GM19240 (cell line): Measurements from ENCODE around the gene CACNG1.

ENCODE experiments used
- DNase-seq: peaks from one replicate; pipeline ENCODE4 v3.0.0; 2011; ENCODE audit warnings: low spot score; ENCODE audit not compliant: insufficient read length

CACNG1 gene, protein sequence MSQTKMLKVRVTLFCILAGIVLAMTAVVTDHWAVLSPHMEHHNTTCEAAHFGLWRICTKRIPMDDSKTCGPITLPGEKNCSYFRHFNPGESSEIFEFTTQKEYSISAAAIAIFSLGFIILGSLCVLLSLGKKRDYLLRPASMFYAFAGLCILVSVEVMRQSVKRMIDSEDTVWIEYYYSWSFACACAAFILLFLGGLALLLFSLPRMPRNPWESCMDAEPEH

DNA sequence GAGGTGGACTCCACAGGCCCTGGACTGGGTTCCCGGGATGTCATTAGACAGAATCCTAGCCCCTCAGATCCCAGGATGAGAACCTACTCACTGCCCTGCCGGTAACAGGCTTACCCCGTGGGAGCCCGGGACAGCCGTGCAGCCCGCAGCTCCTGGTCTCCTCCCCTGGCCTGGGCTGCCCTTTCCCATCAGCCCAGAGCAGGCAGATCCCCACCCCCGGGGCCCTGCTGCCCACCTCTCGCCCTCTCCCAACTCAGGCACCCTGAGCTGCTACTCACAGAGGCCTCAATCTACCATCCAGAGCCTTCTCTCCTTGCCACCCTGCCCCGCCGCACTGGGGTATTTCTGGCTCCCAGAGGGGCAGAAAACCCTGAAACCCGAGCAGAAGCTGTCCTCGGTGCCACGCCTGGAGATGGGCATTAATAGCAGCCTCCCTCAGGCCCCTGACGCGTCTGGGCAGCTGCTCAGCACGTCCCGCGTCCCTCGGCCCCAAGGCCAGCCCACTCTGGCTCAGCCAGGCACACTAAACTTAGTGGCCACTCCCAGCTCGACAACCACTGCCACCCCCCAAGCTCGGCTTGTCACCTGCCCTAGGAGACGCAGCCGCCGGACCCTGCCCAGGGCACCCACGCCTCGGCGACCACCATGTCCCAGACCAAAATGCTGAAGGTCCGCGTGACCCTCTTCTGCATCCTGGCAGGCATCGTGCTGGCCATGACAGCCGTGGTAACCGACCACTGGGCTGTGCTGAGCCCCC, at the start of gene CACNG1:
Gene CACNG1 (plus strand): TSS at position 539 of the 757 bp plus-strand sequence. CDS start 107 bp downstream, at position 646.
- no peak for DNase-seq

DNA sequence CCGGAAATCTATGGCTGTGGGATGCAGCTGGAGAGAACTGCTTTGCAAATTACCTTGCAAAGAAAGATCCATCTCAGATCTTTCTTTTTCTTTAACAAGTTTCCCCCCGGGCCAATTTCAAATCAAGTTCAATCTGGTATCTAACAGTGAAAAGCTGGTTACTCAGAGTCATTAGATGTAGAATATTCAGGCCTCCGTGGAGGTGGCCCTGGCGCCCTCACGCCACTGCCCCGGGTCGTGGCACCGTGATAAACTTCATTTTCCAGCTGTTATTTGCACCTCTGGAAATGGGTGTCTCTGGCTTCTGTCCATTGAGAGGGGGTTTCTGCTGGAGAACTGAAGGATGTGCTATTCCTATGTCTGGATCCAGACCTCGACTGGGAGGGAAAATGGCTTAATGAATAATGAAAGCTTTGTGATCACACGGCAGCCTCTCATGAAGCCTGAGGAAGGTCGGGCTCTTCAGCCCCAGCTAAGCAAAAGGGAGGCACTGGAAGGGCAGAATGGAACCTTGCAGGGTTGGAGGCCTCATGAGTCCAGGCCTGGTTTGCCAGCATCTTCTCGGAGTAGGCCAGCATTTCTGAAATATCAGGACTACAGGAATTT, 49.3 kb upstream of the CACNG1 start:
- no peak for DNase-seq

DNA sequence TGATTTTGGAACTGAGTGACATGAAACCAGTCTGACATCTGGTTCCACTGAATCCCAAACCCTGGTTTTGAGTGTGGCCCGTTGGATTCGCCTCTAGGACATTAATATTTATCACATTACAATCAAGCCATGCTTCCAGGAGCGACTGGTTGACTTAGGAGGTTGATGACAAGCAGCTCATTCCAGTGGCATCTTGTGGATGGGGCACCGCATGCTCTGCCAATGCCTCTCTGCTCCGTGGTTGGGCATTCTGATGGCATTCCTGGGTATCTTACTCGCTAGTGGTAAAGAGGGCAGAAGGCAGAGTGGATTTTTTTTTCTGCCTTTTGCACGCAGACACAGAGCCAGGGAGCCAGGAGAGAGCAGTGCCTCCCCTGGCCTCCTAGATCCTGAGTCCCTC, 48.4 kb upstream of the CACNG1 start:
- DNase-seq, result no peak

DNA sequence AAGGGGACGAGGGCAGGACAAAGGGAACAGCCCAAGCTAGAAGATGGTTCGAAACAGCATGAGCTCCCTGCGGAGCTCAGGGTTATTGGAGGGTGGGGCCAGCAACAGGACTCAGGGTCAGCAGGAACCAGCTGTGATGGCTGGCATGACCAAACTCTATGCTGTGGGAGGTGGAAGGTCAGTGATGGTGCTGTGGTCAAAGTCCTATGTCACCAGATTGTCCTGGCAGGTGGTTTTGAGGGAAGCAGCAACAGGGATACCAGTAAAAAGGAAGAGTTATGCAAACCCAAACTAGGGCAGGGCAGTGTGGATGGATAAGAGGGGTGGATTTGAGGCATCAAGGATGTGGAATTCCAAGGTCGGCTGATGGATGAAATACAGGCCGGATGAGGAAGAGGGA, 47.4 kb upstream of the CACNG1 start:
- DNase-seq, result no peak

DNA sequence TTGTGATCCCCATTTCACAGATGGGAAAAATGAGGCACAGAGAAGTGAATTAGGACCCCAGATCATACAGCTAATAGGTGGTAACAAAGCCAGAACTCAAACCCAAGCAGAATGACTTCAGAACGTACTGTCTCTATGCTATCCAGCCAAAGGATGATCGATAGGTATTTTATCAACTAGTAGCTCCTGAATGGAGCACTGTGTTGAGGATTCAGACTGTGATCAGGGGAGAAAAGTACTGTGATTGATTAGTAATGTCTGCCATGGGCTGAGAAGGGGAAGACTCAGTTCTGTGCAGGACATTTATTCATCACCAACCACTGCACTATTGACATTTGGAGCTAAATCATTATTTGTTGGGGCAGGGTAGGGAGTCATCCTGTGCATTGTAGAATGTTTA, 41.1 kb upstream of the CACNG1 start:
- DNase-seq, result no peak

DNA sequence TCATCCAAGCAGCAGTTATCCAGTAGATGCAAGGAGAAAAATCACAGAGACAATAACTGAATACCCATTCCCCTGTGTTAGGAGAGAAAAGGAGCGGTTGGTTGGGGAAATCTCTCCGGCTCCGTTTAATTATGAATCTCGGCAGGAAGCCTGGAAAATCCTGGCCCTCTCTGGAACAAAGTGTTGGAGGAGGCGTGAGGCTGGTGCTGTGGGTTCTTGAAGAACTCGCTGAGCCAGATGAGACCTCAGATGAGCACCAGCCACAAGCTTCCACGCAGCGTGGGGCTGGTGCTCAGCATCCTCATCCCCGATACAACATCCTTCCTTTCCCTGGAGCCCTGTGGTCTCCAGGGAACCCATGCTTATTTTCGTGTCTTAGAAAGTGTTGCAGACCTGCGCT, 40.2 kb upstream of the CACNG1 start:
- no peak for DNase-seq

DNA sequence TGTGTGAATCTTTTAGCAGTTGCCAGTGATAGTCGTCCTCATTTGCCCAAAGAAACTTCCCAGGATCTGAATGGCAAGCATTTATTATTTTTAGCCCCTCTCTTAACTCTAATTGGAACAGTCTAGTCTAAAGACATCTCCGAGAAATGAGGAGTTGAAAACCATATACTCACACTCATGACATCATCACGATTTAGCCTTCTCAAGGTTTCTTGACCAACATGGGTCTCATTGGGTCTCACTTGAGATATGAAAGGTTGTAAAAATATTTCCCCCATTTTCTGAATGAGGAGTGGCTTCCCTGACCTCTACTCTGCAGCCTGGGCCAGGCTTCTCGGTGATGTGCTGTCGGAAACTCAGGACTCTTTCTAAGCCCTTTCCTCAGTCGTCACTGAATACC, 37.1 kb upstream of the CACNG1 start:
- DNase-seq, result no peak

DNA sequence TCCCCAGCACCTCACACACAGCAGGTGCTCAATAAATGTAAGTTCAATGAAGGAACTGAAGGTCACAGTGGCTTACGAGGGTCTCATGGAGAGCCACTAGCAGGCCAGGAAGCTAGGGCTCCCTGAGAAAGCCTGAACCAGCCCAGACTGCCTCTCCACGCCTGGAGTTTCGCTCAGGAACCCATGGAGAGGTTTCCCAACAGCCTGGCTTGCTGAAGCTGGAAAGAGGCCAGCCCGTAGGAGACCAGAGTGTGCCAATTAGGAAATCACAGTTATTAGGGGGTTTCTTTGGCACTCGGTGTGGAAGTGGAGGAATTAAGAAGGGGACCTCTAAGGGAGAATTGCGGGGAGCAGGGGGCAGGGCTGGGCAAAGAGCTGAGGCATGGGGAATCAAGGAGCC, 36.3 kb upstream of the CACNG1 start:
- no peak for DNase-seq

DNA sequence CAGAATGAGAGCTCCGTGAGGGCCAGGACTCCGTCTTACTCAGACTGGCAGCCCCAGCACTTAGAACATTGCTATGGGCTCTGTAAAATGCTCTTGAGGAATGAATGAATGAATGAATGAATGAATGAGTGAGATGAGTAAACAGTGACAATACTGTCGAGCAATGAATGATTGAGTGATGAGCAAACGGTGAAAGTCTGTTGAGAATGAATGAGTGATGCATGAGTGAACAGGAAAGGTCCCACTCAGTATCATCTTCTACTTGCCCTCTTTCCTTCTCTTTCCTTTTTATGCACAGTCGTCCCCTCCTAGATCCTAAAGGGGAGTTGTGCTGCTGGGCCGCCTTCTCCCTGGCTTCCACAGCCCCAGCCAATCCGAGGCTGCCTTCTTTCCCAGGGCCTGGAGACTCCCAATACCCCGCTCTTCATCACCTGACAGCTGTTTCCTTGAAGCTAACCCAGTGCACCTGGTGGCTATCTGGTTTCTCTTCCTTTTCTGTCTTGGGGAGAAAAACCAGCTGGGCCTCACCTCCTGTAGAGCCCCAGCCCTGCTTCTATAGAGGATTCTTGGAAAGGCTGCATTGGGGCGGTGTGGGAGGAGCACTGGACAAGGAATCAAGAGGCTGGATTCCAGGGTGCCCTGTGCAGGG, 32.7 kb upstream of the CACNG1 start:
- peak; percentile 31 for DNase-seq

DNA sequence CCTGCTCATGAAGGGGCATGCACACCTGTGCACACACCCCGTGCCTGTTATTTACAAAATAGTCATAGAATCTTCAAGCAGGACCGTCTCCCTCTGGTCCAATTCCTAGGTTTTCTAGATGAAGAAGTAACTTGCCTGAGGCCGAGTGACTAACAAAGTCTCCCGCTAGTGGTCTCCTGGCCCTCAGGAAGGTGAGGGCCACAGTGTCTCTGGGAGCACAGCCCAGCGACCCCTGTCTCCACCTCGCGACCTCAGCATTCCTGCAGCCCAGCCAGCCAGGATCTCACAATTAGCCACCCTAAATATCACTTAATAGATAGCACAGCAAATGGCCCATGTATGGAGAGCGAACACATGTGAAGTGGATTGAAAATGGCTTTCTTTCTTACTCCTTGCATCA, 30.5 kb upstream of the CACNG1 start:
- DNase-seq, result no peak

DNA sequence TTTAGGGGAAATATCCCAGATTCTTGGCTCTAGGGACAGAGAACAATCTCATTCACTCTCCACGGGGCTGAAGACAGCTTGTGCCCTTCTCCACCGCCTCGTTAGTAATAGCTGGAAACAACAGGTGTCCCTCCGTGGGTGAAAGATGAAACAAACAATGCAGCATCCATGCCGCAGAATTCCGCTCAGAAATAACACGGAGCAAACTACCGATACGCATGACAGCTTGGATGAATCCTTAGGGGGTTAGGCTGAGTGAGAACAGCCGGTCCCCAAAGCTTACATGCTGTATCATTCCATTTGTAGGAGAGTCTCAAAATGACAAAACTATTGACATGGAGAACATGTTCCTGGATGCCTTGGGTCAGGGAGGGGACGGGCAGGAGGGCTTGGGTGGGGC, 29.4 kb upstream of the CACNG1 start:
- no peak for DNase-seq

DNA sequence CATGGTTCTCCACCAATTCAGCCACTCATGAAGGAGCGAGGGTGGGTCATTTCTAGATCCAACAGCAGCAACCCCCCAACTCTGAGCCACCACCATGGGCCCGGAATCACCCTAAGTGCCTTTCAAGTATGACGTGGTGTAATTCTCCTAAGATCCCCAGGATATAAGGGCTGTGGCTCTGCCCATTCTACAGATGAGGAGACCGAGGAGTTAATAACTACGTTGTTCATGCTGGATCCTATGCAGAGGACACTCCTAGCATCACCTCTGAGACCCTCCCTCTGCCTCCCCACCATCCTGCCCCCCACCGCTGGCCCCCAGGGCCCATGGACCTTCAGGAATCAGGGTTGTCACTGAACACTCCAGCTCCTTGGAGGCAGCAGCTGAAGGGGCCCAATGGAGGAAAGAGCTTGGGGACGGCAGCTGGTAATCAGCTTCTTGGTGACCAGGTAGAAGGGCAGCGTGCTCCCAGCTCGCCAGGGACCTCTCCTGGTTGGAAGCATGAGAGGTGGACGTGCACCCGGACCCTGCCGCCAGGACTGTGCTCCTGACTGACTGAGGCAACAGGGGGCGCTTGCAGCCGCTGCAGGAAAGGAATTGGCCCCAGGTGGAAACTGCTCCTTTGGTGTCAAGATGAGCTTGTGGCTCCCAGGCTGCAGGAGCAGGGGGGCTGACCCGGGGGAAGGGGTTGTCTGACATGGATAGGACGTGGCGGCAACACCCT, 28.2 kb upstream of the CACNG1 start:
- no peak for DNase-seq

DNA sequence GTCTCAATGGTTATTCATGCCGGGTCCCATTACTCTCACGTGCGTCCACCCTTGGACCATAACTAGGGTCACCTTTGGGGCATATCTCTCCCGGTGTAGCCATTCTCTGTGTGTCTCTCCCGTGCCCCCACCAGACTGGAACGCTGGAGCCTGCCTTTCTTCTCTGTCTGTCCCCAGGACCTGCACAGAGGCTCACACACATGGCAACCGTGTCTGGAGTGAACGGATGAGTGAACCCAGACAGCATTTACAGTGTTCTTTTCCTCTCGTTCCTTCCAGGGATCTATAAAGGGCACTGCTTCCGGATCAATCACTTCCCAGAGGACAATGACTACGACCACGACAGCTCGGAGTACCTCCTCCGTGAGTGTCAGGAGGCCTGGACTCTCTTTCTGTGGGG, 26.4 kb upstream of the CACNG1 start:
- no peak for DNase-seq

DNA sequence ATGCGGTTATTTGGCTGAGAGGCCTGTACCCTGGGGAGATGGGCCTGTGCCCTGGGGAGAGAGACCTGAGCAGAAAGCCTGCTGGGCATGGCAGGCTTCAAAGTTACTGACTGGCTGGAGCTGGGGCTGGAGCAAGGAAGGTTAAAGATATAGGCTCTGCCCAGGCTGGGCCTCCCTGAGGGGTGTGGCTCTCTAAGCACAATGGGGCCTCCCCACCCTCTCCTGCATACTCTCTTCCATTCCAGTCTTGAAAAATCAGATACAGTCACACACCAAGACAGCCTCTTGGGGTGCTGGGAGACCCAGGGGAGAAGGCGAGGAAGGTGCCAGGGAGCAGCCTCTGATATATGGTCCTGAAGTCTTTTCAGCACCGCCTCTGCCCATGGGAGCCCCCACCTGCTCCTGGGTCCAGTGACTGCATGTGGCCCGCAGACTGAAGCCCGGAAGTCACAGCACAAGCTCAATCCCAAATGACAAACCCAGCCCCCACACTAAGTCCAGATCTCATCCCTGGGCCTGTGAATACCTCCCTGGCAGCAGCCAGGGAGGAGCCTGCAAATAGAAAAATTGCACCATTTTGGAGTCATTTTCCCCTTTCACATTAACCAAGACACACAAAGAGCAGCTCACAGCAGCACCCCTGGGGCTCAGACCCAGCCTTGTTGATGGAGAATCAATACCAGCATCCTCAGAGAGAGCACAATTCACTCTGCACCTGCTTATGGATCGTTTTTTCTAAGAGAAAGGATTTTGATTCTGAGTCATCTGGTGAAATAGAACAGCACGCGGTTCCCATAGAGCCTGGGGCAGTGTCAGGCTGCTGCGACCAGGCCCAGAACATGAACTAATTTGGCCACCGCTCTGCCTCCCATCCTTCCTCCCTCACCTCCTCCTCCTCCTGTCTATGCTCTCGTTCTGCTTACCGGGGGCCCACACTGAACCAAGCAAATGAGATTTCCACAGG, 25.6 kb upstream of the CACNG1 start:
- DNase-seq, result no peak

DNA sequence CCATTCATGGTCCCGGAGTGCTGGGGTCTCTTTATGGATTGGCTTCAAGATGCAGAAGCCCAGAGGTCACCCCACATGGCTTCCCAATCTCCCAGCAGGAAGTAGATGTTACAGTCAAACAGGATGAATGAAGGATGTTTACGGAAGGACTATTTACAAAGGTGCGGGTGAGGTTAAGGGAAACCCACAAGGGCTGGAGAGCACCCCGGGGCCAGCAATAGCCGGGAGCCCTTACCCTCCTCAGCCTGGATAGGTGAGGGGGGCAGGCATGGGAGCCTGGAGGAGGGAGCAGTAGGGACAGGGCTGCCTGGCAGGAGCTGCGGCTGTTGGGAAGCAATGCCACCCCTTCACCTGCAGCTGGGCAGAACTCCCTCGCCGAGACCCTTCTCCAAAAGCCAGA, 24.5 kb upstream of the CACNG1 start:
- DNase-seq, result no peak

DNA sequence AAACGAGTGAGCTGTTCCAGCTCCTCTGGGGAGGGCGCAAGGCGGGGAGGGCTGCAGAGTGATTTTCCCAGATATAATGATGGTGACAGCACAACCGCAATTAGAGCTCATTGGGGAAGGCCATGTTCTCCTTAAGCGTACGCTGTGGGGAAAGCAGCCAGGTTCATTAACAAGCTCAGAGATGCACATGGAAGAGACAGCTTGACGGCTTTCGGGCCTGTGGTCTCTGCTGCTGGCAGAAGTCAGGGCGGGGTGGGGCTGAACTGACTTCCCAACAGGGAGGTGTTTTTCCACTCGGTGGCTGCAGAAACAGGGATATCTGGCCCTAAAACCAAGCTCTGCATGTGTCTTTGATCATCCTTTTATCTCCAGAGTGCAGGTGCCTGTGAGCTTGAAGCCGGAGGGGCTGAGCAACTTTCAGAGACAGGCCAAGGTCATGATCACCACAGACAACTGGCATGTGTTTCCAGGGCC, 24.0 kb upstream of the CACNG1 start:
- DNase-seq, result no peak

DNA sequence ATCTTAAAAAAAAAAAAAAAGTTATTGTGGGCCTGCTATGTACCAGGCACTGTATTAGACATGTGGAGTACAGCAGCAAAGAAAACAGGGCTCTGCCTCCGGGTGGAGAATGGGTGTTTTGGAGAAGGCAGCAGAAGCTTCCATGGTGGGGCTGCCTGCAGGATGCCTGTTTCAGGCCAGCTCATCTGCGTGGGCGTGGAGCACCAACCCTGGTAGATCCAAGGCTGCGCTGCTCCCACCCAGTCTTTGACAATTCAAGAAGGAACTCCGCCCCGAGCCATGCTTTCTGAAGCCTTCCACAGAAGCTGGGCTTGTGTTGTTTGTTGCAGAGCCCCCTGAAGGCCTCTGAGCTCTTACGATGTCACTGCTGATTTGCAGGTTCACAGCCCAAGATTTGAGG, 23.2 kb upstream of the CACNG1 start:
- no peak for DNase-seq

DNA sequence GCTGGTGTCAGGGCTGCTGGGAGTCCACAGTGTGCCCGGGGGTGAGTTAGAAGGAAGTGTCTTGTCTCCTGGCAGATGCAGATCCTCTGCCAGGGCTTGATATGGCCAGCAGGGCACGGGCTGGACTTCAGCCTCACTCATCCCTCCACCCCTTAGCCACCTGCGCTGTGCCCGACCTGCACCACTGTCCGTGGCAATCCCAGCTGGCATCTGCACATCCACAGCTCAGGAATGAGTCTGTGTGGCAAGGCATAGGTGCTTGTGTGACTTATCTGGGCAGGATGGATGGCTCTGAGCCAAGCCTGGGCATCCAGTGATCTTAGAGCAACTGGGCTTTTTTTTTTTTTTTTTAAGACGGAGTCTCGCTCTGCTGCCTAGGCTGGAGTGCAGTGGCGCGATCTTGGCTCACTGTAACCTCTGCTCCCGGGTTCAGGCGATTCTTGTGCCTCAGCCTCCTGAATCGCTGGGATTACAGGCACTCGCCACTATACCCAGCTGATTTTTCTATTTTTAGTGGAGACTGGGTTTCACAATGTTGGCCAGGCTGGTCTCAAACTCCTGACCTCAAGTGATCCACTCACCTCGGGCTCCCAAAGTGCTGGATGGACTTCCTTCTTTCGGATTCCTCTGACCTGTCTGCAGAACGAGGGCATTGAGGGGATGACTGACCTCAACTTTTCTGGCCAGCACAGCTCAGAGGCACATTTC, 22.5 kb upstream of the CACNG1 start:
- DNase-seq, result no peak

DNA sequence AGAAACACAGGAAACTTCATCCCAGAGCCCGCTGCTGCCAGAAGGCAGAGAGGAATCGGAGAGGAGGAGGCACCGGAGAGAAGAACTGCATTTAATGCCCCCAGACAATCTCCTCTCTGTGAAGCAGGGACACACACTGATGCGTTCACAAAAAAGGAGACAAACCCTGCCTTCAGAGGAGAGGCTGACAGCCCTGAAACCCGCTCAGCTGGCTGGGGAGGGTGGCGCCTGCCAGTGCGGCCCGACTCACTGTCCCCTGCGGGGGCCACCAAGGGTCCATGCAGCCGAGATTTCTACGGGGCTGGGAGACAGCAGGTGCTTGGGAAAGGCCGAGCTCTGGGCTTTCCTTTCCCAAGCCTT, 21.9 kb upstream of the CACNG1 start:
- DNase-seq, result no peak

DNA sequence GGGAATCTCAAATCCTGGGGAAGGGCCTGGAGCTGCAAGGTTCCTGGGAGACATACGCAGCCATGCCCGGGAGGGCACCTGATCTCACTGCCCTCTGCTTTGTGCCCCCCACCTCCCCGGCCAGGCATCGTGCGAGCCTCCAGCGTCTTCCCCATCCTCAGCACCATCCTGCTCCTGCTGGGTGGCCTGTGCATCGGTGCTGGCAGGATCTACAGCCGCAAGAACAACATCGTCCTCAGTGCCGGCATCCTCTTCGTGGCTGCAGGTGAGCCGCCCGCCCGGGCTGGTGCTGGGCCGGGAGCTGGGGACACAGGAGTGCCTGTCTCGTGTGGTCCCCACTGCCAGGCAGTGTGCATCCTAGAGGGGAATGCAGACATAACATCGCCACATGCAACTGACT, 19.6 kb upstream of the CACNG1 start:
- no peak for DNase-seq
